Mucosa of stomach (tissue), 1 donor: ENCODE measurements around the gene SLC25A34.

Experiments used
- H3K27me3 ChIP-seq: one replicate; pipeline ENCODE4 v1.7.0; 2013; ENCODE audit warnings: mild to moderate bottlenecking, low read length; ENCODE audit not compliant: control insufficient read depth, insufficient read depth
- H3K36me3 ChIP-seq: one replicate; pipeline ENCODE4 v1.7.0; 2013; ENCODE audit warnings: low read length; ENCODE audit not compliant: control insufficient read depth, insufficient read depth
- H3K4me1 ChIP-seq: one replicate; pipeline ENCODE4 v1.7.0; 2013; ENCODE audit warnings: mild to moderate bottlenecking, low read length; ENCODE audit not compliant: control insufficient read depth, insufficient read depth
- H3K4me3 ChIP-seq: one replicate; pipeline ENCODE4 v1.7.0; 2013; ENCODE audit warnings: low read length
- H3K9ac ChIP-seq: one replicate; pipeline ENCODE4 v1.7.0; 2013; ENCODE audit warnings: mild to moderate bottlenecking, low read length, moderate library complexity
- H3K9me3 ChIP-seq: one replicate; pipeline ENCODE4 v1.7.0; 2013; ENCODE audit warnings: mild to moderate bottlenecking, low read length, moderate library complexity; ENCODE audit not compliant: control insufficient read depth
- donor health status: Pancreatic carcinoma.

Gene SLC25A34

GRCh38 chr1:15702722-15703550, 33.1 kb upstream of the SLC25A34 start:
- Histone ChIP-seq H3K9ac (peak overlapping the region; percentile 40), H3K4me3 (no peak overlapping the region), H3K4me1 (peaks cover 22% of the 10 kb centered on the region), H3K27me3 (no peaks in the 10 kb centered on the region), H3K36me3 (no peaks in the 10 kb centered on the region), H3K9me3 (no peaks in the 10 kb centered on the region)

- no peak overlapping the region for H3K4me3 ChIP-seq
- no peaks in the 10 kb centered on the region for H3K36me3 ChIP-seq
- H3K9ac ChIP-seq = peak overlapping the region; percentile 40
- peaks cover 22% of the 10 kb centered on the region for H3K4me1 ChIP-seq
- no peaks in the 10 kb centered on the region for H3K9me3 ChIP-seq
- no peaks in the 10 kb centered on the region for H3K27me3 ChIP-seq
These were observed 32.5 kb upstream of the SLC25A34 start for GRCh38 chr1:15703562-15703961.

GRCh38 chr1:15704526-15705183, 31.4 kb upstream of the SLC25A34 start:
- no peaks in the 10 kb centered on the region for H3K27me3 ChIP-seq
- no peaks in the 10 kb centered on the region for H3K36me3 ChIP-seq
- no peaks in the 10 kb centered on the region for H3K9me3 ChIP-seq
- peaks cover 22% of the 10 kb centered on the region for H3K4me1 ChIP-seq
- no peak overlapping the region for H3K9ac ChIP-seq
- no peak overlapping the region for H3K4me3 ChIP-seq

GRCh38 chr1:15705184-15705566, 30.9 kb upstream of the SLC25A34 start:
- no peak overlapping the region for H3K4me3 ChIP-seq
- peaks cover 22% of the 10 kb centered on the region for H3K4me1 ChIP-seq
- no peaks in the 10 kb centered on the region for H3K27me3 ChIP-seq
- no peak overlapping the region for H3K9ac ChIP-seq
- no peaks in the 10 kb centered on the region for H3K9me3 ChIP-seq
- H3K36me3 ChIP-seq = no peaks in the 10 kb centered on the region

GRCh38 chr1:15706751-15707150, 29.3 kb upstream of the SLC25A34 start:
- H3K9me3 ChIP-seq = no peaks in the 10 kb centered on the region
- no peaks in the 10 kb centered on the region for H3K36me3 ChIP-seq
- H3K4me3 ChIP-seq = no peak overlapping the region
- H3K27me3 ChIP-seq = no peaks in the 10 kb centered on the region
- H3K4me1 ChIP-seq = peaks cover 22% of the 10 kb centered on the region
- no peak overlapping the region for H3K9ac ChIP-seq

- no peaks in the 10 kb centered on the region for H3K27me3 ChIP-seq
- no peaks in the 10 kb centered on the region for H3K36me3 ChIP-seq
- H3K4me1 ChIP-seq = peaks cover 22% of the 10 kb centered on the region
- H3K4me3 ChIP-seq = no peak overlapping the region
- H3K9me3 ChIP-seq = no peaks in the 10 kb centered on the region
- no peak overlapping the region for H3K9ac ChIP-seq
These were observed 28.7 kb upstream of the SLC25A34 start for GRCh38 chr1:15707239-15707925.

- Histone ChIP-seq H3K9ac (no peak overlapping the region), H3K36me3 (no peaks in the 10 kb centered on the region), H3K4me3 (no peak overlapping the region), H3K4me1 (peaks cover 11% of the 10 kb centered on the region), H3K27me3 (no peaks in the 10 kb centered on the region), H3K9me3 (no peaks in the 10 kb centered on the region)
These were observed 27.4 kb upstream of the SLC25A34 start for GRCh38 chr1:15708486-15709137.

- no peaks in the 10 kb centered on the region for H3K9me3 ChIP-seq
- no peak overlapping the region for H3K4me3 ChIP-seq
- H3K4me1 ChIP-seq = peaks cover 5% of the 10 kb centered on the region
- H3K9ac ChIP-seq = no peak overlapping the region
- no peaks in the 10 kb centered on the region for H3K36me3 ChIP-seq
- H3K27me3 ChIP-seq = no peaks in the 10 kb centered on the region
These were observed 26.8 kb upstream of the SLC25A34 start for GRCh38 chr1:15709226-15709625.

- H3K9me3 ChIP-seq = no peaks in the 10 kb centered on the region
- H3K36me3 ChIP-seq = no peaks in the 10 kb centered on the region
- H3K4me1 ChIP-seq = no peaks in the 10 kb centered on the region
- H3K9ac ChIP-seq = no peak overlapping the region
- no peaks in the 10 kb centered on the region for H3K27me3 ChIP-seq
- H3K4me3 ChIP-seq = no peak overlapping the region
These were observed 23.9 kb upstream of the SLC25A34 start for GRCh38 chr1:15712168-15712567.

GRCh38 chr1:15714406-15715136, 21.5 kb upstream of the SLC25A34 start:
- Histone ChIP-seq H3K4me1 (no peaks in the 10 kb centered on the region), H3K4me3 (no peak overlapping the region), H3K9me3 (no peaks in the 10 kb centered on the region), H3K9ac (no peak overlapping the region), H3K36me3 (peaks cover 10% of the 10 kb centered on the region), H3K27me3 (no peaks in the 10 kb centered on the region)

- H3K36me3 ChIP-seq = peaks cover 10% of the 10 kb centered on the region
- no peak overlapping the region for H3K4me3 ChIP-seq
- H3K9me3 ChIP-seq = no peaks in the 10 kb centered on the region
- no peaks in the 10 kb centered on the region for H3K27me3 ChIP-seq
- H3K9ac ChIP-seq = no peak overlapping the region
- no peaks in the 10 kb centered on the region for H3K4me1 ChIP-seq
These were observed 18.5 kb upstream of the SLC25A34 start for GRCh38 chr1:15717418-15718125.
